HepG2 (cell line): ENCODE results near the gene WDR81. TPM values are rescaled to one million over a fixed set of nuclear protein-coding genes. Genes with fewer than 3 reads are reported as not detected.

Experiments
- ATF3 ChIP-seq: sonication (generic); formaldehyde crosslinking; IDR thresholded peaks from 2 replicates; pipeline ENCODE4 v1.4.0; 2020; ENCODE audit warnings: missing genetic modification reagents
- BORCS8-MEF2B ChIP-seq: sonication (generic); formaldehyde crosslinking; IDR thresholded peaks from 2 replicates; pipeline ENCODE4 v1.8.0; 2022; ENCODE audit warnings: mild to moderate bottlenecking, missing genetic modification reagents
- CBX1 ChIP-seq: IDR thresholded peaks from one replicate; pipeline ENCODE4 v1.6.1; 2016; ENCODE audit warnings: antibody characterized with exemption, low read depth
- FIP1L1 ChIP-seq: fragments of 200-400 bp; formaldehyde crosslinking; IDR thresholded peaks from 2 replicates; pipeline ENCODE4 v1.6.1; 2018; ENCODE audit warnings: low read depth, mild to moderate bottlenecking, low read length, moderate library complexity, borderline replicate concordance; ENCODE audit not compliant: insufficient read depth
- FOXK1 ChIP-seq: sonication (generic); formaldehyde crosslinking; IDR thresholded peaks from 2 replicates; pipeline ENCODE4 v1.4.0; 2020; ENCODE audit warnings: low read depth, missing genetic modification reagents, borderline replicate concordance
- GFI1 ChIP-seq: sonication (generic); formaldehyde crosslinking; IDR thresholded peaks from 2 replicates; pipeline ENCODE4 v1.5.0; 2020; ENCODE audit warnings: missing genetic modification reagents, mild to moderate bottlenecking, borderline replicate concordance
- GMEB1 ChIP-seq: sonication (generic); formaldehyde crosslinking; IDR thresholded peaks from 2 replicates; pipeline ENCODE4 v1.5.1; 2020; ENCODE audit warnings: missing genetic modification reagents, mild to moderate bottlenecking, borderline replicate concordance
- HDAC1 ChIP-seq: sonication (generic); formaldehyde crosslinking; IDR thresholded peaks from 2 replicates; pipeline ENCODE4 v1.5.1; 2020; ENCODE audit warnings: mild to moderate bottlenecking, missing genetic modification reagents
- KAT8 ChIP-seq: IDR thresholded peaks from 2 replicates; pipeline ENCODE4 v1.6.1; 2016; ENCODE audit warnings: missing genetic modification reagents, missing compliant biosample characterization
- KMT2B ChIP-seq: IDR thresholded peaks from 2 replicates; pipeline ENCODE4 v1.6.1; 2016; ENCODE audit warnings: missing genetic modification reagents, missing compliant biosample characterization
- MAX ChIP-seq: IDR thresholded peaks from 2 replicates; pipeline ENCODE4 v1.6.1; 2012; ENCODE audit warnings: inconsistent platforms
- MTA1 ChIP-seq: sonication (generic); formaldehyde crosslinking; IDR thresholded peaks from 2 replicates; pipeline ENCODE4 v1.4.0; 2020; ENCODE audit warnings: missing genetic modification reagents, mild to moderate bottlenecking, borderline replicate concordance
- NCOA2 ChIP-seq: sonication (generic); formaldehyde crosslinking; IDR thresholded peaks from 2 replicates; pipeline ENCODE4 v1.8.0; 2022; ENCODE audit warnings: inconsistent platforms
- NFKB2 ChIP-seq: sonication (generic); formaldehyde crosslinking; IDR thresholded peaks from 2 replicates; pipeline ENCODE4 v1.4.0; 2020; ENCODE audit warnings: missing genetic modification reagents, borderline replicate concordance
- PHF5A ChIP-seq: IDR thresholded peaks from one replicate; pipeline ENCODE4 v1.6.1; 2018; ENCODE audit warnings: low read depth, missing genetic modification reagents; ENCODE audit not compliant: unreplicated experiment
- RFX5 ChIP-seq: IDR thresholded peaks from 2 replicates; pipeline ENCODE4 v1.6.1; 2011; ENCODE audit warnings: low read depth, low read length, improper control_type of control experiment
- SPEN ChIP-seq: sonication (generic); formaldehyde crosslinking; IDR thresholded peaks from 2 replicates; pipeline ENCODE4 v1.5.1; 2020; ENCODE audit warnings: low read depth, mild to moderate bottlenecking, missing genetic modification reagents
- ZFY ChIP-seq: sonication (generic); formaldehyde crosslinking; IDR thresholded peaks from 2 replicates; pipeline ENCODE4 v1.4.0; 2020; ENCODE audit warnings: missing genetic modification reagents
- ZNF101 ChIP-seq: sonication (generic); formaldehyde crosslinking; IDR thresholded peaks from 2 replicates; pipeline ENCODE4 v1.4.0; 2020; ENCODE audit warnings: mild to moderate bottlenecking, low read depth, missing genetic modification reagents, borderline replicate concordance
- ZNF180 ChIP-seq: sonication (generic); formaldehyde crosslinking; IDR thresholded peaks from 2 replicates; pipeline ENCODE4 v1.4.0; 2020; ENCODE audit warnings: low read depth, missing genetic modification reagents, borderline replicate concordance
- ZNF33B ChIP-seq: sonication (generic); formaldehyde crosslinking; IDR thresholded peaks from 2 replicates; pipeline ENCODE4 v1.5.1; 2020; ENCODE audit warnings: mild to moderate bottlenecking, missing genetic modification reagents
- ZNF430 ChIP-seq: sonication (generic); formaldehyde crosslinking; IDR thresholded peaks from 2 replicates; pipeline ENCODE4 v1.9.0; 2021; ENCODE audit warnings: mild to moderate bottlenecking, missing genetic modification reagents
- ZNF496 ChIP-seq: sonication (generic); formaldehyde crosslinking; IDR thresholded peaks from 2 replicates; pipeline ENCODE4 v1.8.1; 2023; ENCODE audit warnings: mild to moderate bottlenecking, moderate library complexity, missing genetic modification reagents; ENCODE audit not compliant: insufficient replicate concordance
- ZNF530 ChIP-seq: sonication (generic); formaldehyde crosslinking; IDR thresholded peaks from 2 replicates; pipeline ENCODE4 v1.5.0; 2020; ENCODE audit warnings: low read depth, mild to moderate bottlenecking, missing genetic modification reagents
- ZNF652 ChIP-seq: IDR thresholded peaks from 2 replicates; pipeline ENCODE4 v1.6.1; 2016; ENCODE audit warnings: low read depth, borderline replicate concordance
- ZNF782 ChIP-seq: sonication (generic); formaldehyde crosslinking; IDR thresholded peaks from 2 replicates; pipeline ENCODE4 v1.4.0; 2020; ENCODE audit warnings: missing genetic modification reagents, mild to moderate bottlenecking, borderline replicate concordance
- polyA plus RNA-seq, 8 experiments: library from polyadenylated mRNA; depleted of rRNA in 3 of 8; stranded (reverse) in 7 of 8; unstranded in 1 of 8; fragments of >200 nt; fragmentation: Illumina TruSeq in 4 of 8; extraction: Trizol in 4 of 8; gene quantifications; 2 replicates each; pipeline versions ENCODE4 v1.2.1 to v1.2.3, GENCODE V29; 2011 to 2016; ENCODE audit warnings: low read depth in 4 of 8, missing spikeins in 1 of 8, mixed read lengths in 1 of 8; ENCODE audit not compliant: insufficient read depth in 1 of 8
- total RNA-seq, 5 experiments: library from RNA; depleted of rRNA; stranded (reverse); fragments of >200 nt; fragmentation: Illumina TruSeq; extraction: Trizol; gene quantifications; 2 replicates each; pipeline ENCODE4 v1.2.3, GENCODE V29; 2016; ENCODE audit warnings: low read depth in 1 of 5

WDR81 gene
- total and polyA plus RNA-seq, 2 of the 13 experiments (the other 11 are each of a cell fraction or from before 2014, with no cell fraction given) = 9.1 to 16.7 TPM

GRCh38 chr17:1714980-1715802 is 9.3 kb upstream of the WDR81 start (continued):
- no peak for TF ChIP-seq ZNF180 (CRISPR knock-in tag)
- TF ChIP-seq GFI1 = peak; percentile 68; the same call in 1 of the 2 replicates
- peak; percentile 57 for TF ChIP-seq HDAC1 (CRISPR knock-in tag)
- TF ChIP-seq RFX5 = no peak
- TF ChIP-seq ZNF430 (CRISPR knock-in tag) = 0 out of 2 replicates have a peak, but pooled peaks have one; percentile 40
- TF ChIP-seq ZFY = peak; percentile 62
- TF ChIP-seq NCOA2 = peak; percentile 53
- TF ChIP-seq MAX = peak; percentile 4
- TF ChIP-seq ZNF33B (CRISPR knock-in tag) = peak; percentile 77; the same call in 1 of the 2 replicates
- TF ChIP-seq ZNF652 (CRISPR knock-in tag) = peak; percentile 90
- TF ChIP-seq NFKB2 = peak; percentile 77; the same call in 1 of the 2 replicates
- TF ChIP-seq FIP1L1 = 0 out of 2 replicates have a peak, but pooled peaks have one; percentile 68
- peak; percentile 9 for TF ChIP-seq PHF5A (CRISPR knock-in tag)
- TF ChIP-seq ZNF101 = 0 out of 2 replicates have a peak, but pooled peaks have one; percentile 35
- peak; percentile 26; the same call in 1 of the 2 replicates for TF ChIP-seq BORCS8-MEF2B (CRISPR knock-in tag)
- peak; percentile 58 for TF ChIP-seq GMEB1 (CRISPR knock-in tag)
- TF ChIP-seq ZNF496 (CRISPR knock-in tag) = no peak
- TF ChIP-seq ZNF782 (CRISPR knock-in tag) = peak; percentile 66; the same call in 1 of the 2 replicates
- peak; percentile 53; the same call in 1 of the 2 replicates for TF ChIP-seq KAT8 (CRISPR knock-in tag)
- TF ChIP-seq MTA1 (CRISPR knock-in tag) = 0 out of 2 replicates have a peak, but pooled peaks have one; percentile 20
- no peak for TF ChIP-seq CBX1
- no peak; the same call in 1 of the 2 replicates for TF ChIP-seq KMT2B
- no peak for TF ChIP-seq SPEN (CRISPR knock-in tag)
- TF ChIP-seq ZNF530 (CRISPR knock-in tag) = no peak
- TF ChIP-seq ATF3 = peak; percentile 80
- 0 out of 2 replicates have a peak, but pooled peaks have one; percentile 4 for TF ChIP-seq FOXK1 (CRISPR knock-in tag)
